HG03520 (cell line): ENCODE measurements around the gene MINK1.
"Not testable (repeated sequence)": the region's sequence is repeated elsewhere in the genome, so short reads cannot be mapped to it uniquely, and the experiment has no call there.

Source experiments
- ATAC-seq: cut with Tn5 transposase; IDR thresholded peaks from one replicate; pipeline ENCODE4 v1.9.1; 2021; ENCODE audit warnings: mild to moderate bottlenecking, moderate library complexity; ENCODE audit not compliant: unreplicated experiment

MINK1 gene

DNA sequence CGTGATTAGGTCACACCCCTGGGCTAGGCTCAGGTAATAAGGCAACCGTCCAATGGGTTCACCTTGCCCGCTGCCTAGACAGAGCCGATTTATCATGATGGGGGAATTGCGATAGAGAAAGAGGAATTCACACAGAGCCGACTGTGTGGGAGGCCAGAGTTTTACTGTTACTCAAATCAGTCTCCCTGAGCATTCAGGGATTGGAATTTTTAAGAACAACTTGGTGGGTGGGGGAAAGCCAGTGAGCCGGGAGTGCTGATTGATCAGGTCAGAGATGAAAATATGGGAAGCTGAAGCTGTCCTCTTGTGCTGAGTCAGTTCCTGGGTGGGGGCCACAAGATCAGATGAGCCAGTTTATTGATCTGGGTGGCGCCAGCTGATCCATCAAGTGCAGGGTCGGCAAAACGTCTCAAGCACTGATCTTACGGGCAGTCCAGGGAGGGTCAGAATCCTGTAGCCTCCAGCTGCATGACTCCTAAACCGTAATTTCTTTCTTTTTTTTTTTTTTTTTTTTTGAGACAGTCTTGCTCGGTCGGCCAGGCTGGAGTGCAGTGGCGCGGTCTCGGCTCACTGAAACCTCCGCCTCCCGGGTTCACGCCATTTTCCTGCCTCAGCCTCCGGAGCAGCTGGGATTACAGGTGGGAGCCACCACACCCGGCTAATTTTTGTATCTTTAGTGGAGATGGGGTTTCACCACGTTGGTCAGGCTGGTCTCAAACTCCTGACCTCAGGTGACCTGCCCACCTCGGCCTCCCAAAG, 93.6 kb downstream of the MINK1 start:
- not testable (repeated sequence) for ATAC-seq

GRCh38 chr17:4928881-4929280, 95.7 kb downstream of the MINK1 start:
- ATAC-seq, result no peak

DNA sequence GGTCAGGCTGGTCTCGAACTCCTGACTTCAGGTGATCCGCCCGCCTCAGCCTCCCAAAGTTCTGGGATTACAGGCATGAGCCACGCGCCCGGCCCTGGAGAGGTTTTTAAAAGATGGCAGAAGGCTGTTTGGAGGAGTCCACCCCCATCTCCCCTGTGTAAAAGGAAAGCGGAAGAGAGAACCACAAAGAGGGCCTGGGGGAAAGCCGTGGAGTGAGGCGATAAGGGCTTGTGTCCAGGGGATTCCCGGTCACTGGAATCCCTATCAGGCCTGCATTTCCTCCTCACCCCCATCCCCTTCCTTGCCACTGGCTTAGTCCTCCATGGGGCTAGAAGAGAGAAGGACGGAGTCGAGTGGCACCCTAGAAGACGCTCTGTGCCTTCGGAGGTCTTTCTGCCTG, 98.8 kb downstream of the MINK1 start, which contains the start of gene GP1BA:
GP1BA (plus strand) TSS at position 315 of the 400 bp plus-strand sequence. CDS start 328 bp downstream, outside the sequence.
- ATAC-seq, result no peak

DNA sequence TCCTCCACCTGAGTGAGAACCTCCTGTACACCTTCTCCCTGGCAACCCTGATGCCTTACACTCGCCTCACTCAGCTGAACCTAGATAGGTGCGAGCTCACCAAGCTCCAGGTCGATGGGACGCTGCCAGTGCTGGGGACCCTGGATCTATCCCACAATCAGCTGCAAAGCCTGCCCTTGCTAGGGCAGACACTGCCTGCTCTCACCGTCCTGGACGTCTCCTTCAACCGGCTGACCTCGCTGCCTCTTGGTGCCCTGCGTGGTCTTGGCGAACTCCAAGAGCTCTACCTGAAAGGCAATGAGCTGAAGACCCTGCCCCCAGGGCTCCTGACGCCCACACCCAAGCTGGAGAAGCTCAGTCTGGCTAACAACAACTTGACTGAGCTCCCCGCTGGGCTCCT, 99.6 kb downstream of the MINK1 start:
- no peak for ATAC-seq

DNA sequence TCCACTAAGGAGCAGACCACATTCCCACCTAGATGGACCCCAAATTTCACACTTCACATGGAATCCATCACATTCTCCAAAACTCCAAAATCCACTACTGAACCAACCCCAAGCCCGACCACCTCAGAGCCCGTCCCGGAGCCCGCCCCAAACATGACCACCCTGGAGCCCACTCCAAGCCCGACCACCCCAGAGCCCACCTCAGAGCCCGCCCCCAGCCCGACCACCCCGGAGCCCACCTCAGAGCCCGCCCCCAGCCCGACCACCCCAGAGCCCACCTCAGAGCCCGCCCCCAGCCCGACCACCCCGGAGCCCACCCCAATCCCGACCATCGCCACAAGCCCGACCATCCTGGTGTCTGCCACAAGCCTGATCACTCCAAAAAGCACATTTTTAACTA, 100.5 kb downstream of the MINK1 start:
- no peak for ATAC-seq

- ATAC-seq, result no peak
These were observed 101.2 kb downstream of the MINK1 start for GRCh38 chr17:4934173-4934979.

GRCh38 chr17:4935650-4936049, 102.5 kb downstream of the MINK1 start:
- no peak for ATAC-seq

GRCh38 chr17:4936436-4936835, 103.3 kb downstream of the MINK1 start:
- ATAC-seq, result no peak

GRCh38 chr17:4937553-4937952, 104.4 kb downstream of the MINK1 start:
- ATAC-seq, result no peak

- no peak for ATAC-seq
These were observed 104.9 kb downstream of the MINK1 start for GRCh38 chr17:4938069-4938491.

GRCh38 chr17:4938688-4939545, 105.8 kb downstream of the MINK1 start:
- ATAC-seq, result no peak

DNA sequence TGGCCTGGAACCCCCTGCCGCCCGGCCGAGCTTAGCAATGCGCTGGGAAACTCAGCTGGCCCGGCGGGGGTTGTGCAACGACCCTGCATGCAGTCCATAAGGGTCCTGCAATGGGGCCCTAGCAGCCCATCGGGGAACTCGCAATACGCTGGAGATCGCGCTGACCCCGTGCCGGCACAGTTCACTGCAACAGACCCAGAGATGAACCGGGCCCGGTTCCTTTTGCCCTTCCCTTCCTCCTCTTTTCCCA, 106.3 kb downstream of the MINK1 start:
- ATAC-seq, result peak; percentile 5

DNA sequence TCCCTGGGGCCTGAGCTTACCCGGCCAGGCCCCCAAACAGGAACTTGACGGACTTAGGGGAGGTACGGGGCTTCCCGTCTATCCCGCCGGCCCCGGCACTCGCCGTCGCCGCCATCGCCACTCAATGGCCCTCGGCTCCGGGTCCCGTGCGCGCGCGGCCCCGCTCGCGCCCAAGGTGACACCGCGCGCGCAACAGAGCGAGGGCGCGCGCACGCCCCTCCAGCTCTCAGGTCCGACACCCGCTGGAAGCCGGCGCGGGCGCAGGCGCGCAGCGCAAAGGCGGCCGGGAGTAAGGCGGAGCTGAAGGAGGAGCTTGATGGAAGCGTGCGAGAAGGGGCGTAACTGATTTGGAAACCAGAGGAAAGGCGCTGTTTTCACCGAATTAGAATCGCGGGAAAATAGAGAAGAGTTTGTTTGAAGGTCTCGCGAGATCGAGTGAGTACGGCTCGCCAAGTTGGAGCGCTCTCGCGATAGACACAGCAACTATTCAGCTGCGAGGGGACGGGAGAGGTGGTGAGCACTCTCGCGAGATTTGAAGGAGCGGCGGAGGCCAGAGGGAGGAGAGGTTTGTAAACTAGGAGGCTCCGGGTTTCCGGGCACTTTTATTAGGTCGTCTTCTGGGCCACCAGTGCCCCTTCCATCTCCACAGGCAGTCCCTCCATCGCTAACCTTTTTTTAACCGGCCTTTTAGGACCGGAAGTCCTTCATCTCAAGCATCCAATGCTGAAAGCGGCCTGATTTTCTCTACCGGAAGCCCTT, 106.8 kb downstream of the MINK1 start, which contains the start of the genes RNF167 and SLC25A11:
RNF167 (plus strand) TSS at position 473 of the 759 bp plus-strand sequence. CDS start 642 bp downstream, outside the sequence.
SLC25A11 (minus strand) TSS at position 251 of the 759 bp plus-strand sequence; CDS start at position 115, 136 bp downstream.
- ATAC-seq, result peak; percentile 72

DNA sequence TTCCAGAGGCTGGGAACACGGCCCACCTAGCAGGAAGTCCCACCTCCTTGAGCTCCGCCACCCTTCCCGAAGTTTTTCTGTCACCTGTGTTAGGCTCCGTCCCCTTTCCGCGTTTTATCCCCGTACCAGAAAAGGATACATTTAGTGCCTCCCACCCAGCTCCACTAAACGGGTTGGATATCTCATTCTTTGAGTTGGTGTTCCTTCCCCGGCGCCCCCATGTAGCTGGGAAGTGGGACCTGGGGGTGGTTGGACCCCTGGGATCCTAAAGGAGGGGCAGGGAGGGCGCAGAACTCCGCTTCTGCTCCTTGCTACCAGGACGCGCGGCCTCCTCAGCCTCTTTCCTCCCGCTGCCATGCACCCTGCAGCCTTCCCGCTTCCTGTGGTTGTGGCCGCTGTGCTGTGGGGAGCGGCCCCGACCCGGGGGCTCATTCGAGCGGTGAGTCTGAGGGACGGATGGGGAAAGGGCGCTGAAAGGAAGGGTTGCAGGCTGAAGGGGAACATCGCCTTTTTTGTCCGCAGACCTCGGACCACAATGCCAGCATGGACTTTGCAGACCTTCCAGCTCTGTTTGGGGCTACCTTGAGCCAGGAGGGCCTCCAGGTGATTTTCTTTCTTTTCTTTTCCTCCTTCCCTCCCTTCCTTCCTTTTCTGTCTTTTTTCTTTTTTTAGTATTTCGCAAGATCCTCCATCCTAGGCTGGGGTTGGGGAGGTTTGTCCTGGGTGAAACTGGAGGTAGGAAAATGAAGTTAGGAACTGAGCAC, 107.6 kb downstream of the MINK1 start:
- no peak for ATAC-seq

- ATAC-seq, result no peak
These were observed 108.1 kb downstream of the MINK1 start for GRCh38 chr17:4941319-4941610.

DNA sequence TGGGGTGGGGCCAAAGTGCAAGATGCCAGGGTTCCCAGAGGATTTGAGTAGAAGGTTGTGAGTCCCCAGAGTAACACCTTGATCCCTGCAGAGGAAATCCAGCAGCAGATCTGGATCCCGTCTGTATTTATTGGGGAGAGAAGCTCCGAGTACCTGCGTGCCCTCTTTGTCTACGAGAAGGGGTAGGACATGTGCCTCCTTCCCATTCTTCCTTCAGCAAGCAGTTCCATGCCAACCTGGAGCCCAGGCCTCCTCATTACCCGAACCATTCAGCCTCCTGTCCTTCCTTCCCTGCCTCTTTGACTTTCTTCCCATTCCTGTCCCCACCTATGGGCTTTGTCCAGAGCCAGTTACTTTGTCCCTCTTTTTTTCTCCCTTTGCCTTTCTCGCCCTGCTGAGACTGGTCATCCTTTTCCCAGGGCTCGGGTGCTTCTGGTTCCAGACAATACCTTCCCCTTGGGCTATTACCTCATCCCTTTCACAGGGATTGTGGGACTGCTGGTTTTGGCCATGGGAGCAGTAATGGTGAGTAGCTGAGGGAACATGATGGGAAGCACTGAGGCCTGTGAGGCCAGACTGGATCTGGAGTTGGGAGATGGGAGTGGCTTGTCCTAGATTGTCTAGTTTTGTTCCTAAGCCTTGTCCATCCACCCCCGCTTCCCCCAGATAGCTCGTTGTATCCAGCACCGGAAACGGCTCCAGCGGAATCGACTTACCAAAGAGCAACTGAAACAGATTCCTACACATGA, 109.8 kb downstream of the MINK1 start:
- no peak for ATAC-seq

DNA sequence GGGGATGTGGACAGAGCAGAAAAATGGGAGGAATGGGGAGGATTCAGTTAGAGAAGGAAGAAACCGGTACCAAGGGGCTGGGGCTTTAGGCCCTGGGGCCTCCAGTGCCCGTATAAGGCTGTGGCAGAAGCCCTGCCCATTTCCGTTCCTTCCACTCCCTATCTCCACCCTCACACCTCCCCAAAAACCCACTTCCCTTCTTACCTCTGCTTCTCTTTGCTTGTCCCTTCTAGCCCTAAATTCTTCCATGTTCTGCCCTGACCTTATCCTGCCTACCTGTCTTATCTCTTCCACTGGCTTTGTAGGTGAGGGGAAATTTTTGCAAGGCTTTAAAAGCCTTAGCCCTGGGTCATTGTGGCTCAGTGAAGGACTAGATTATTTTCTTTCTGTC, 111.0 kb downstream of the MINK1 start:
- ATAC-seq, result no peak

GRCh38 chr17:4944554-4945175, 111.5 kb downstream of the MINK1 start:
- no peak for ATAC-seq
